Heart right ventricle (tissue), 16 donors: ENCODE results near the gene LTBP2. TPM values are rescaled to one million over a fixed set of nuclear protein-coding genes. Genes with fewer than 3 reads are reported as not detected.

Experiments used
- ATAC-seq, 8 donors: fragments of 200-7000 bp; cut with Tn5 transposase; one replicate each; pipeline ENCODE4 v1.9.1; 2020; ENCODE audit warnings: mild to moderate bottlenecking in 8 of 8, moderate library complexity in 8 of 8, moderate number of reproducible peaks in 1 of 8
- DNase-seq, 2 donors: peaks; one replicate each; pipeline ENCODE4 v3.0.0-alpha.2; 2020
- H3K27ac ChIP-seq, 10 donors: fragments of 200-600 bp; sonication (generic) in 2 of 10; one replicate each; pipeline versions ENCODE4 v1.5.0 to v1.8.0; 2020 to 2022; ENCODE audit warnings: mild to moderate bottlenecking in 3 of 10
- H3K27me3 ChIP-seq, 7 donors: fragments of 200-600 bp; one replicate each; pipeline ENCODE4 v1.8.0; 2021 to 2022; ENCODE audit warnings: mild to moderate bottlenecking in 2 of 7
- H3K36me3 ChIP-seq, 9 donors: fragments of 200-600 bp; sonication (generic) in 1 of 9; one replicate each; pipeline versions ENCODE4 v1.5.0 to v1.8.0; 2020 to 2022; ENCODE audit warnings: mild to moderate bottlenecking in 2 of 9
- H3K4me1 ChIP-seq, 9 donors: fragments of 200-600 bp; sonication (generic) in 1 of 9; one replicate each; pipeline versions ENCODE4 v1.5.0 to v1.8.0; 2020 to 2022; ENCODE audit warnings: mild to moderate bottlenecking in 4 of 9
- H3K4me3 ChIP-seq, 10 donors: fragments of 200-600 bp; sonication (generic) in 2 of 10; one replicate each; pipeline versions ENCODE4 v1.5.0 to v1.8.0; 2020 to 2022; ENCODE audit warnings: mild to moderate bottlenecking in 7 of 10, moderate library complexity in 2 of 10
- H3K9me3 ChIP-seq, 11 donors: fragments of 200-600 bp in 10 of 11; sonication (generic) in 2 of 11; one replicate each; pipeline versions ENCODE4 v1.5.0 to v1.8.0; 2013 to 2022; ENCODE audit warnings: mild to moderate bottlenecking in 2 of 11, control low read depth in 1 of 11, moderate library complexity in 1 of 11
- CTCF ChIP-seq, 9 donors: fragments of 200-600 bp; sonication (generic) in 2 of 9; IDR thresholded peaks; one replicate each; pipeline versions ENCODE4 v1.5.0 to v1.8.0; 2021 to 2022; ENCODE audit warnings: antibody characterized with exemption in 9 of 9, mild to moderate bottlenecking in 5 of 9, moderate library complexity in 1 of 9
- WGBS, 2 donors: extraction: QIAGEN DNeasy Blood & Tissue Kit; methylation state at CpG; one replicate each; pipeline ENCODE4 v1.1.7; 2013; ENCODE audit warnings: inconsistent platforms in 1 of 2; 5-methylcytosine and 5-hydroxymethylcytosine counted together
- intact Hi-C, 10 donors: fragments of 100-400 bp; cut with DNase I; formaldehyde crosslinking; loops; one replicate each; pipeline versions ENCODE4 v1.11.1 to v1.14.2; 2022
- polyA plus RNA-seq, 2 donors: library from polyadenylated mRNA; stranded (reverse); fragments of 200-250 nt; gene quantifications; one replicate each; pipeline ENCODE4 v1.2.3, GENCODE V29; 2013
- total RNA-seq, 10 donors: library from RNA; stranded (reverse); fragmentation: NEBNext Ultra II Directional in 3 of 10; extraction: Animal tissue kit (Norgen Biotek cat#: 25700) in 3 of 10; gene quantifications; one replicate each; pipeline versions ENCODE4 v1.2.1 to v1.2.4, GENCODE V29; 2021 to 2023
- donor health status: Arrhythmogenic right ventricular cardiomyopathy.
- donor health status: ischemic (EF 13 %, LVEDD 7.1; RV severe dilation, severe dysfunction).
- donor health status: healthy with polysubstance abuse.
- donor health status: DM: no; HTN: yes; CAD: no.
- donor health status: DM: no; HTN: no; CAD: no.
- donor health status: ischemic (EF 25% LVEDD 6.9; RV normal size, moderate dysfunction).
- donor health status: ischemic (EF 25% LVEDD 5.7; RV mildly dilated, moderate dysfunction).
- donor health status: healthy.
- donor health status: DM: yes; HTN: yes; CAD: no.
- donor health status: Ischemic cardiomyopathy.
- donor health status: ischemic (EF 35%, LVEDD 5.7; RV mildly dilated, moderate dysfunction).
- donor health status: nonischemic (EF 11% LVEDD 7.7; RV severe dilation, severe dysfunction).
- donor health status: DM: yes; HTN: yes; CAD: no.
- donor health status: PGD.
- donor health status: ischemic (EF 29% LVEDD 5.4; RV normal size, mild dysfunction).
- donor health status: nonischemic (EF 23%, LVEDD 6.1; RV moderate dilation, normal function).

The LTBP2 gene
- total and polyA plus RNA-seq, 12 donors, result 3.5 to 50.3 (median 17.3) TPM

- intact Hi-C loops, result loop anchor here in 9 of 10 donors (2.0 to 5.0 kb wide), 3 partner anchors 116 to 118 kb away; no protein-coding TSS in a partner anchor
- TF ChIP-seq CTCF (IDR thresholded peaks at IDR 0.05), result peak; percentile 31 to 73 (median 65)
- Histone ChIP-seq H3K4me1 (peaks cover 0 to 20% (median 7%) of the 10 kb centered on the region in 9 donors), H3K27ac (no peak overlapping the region), H3K4me3 (no peak overlapping the region), H3K9me3 (no peaks in the 10 kb centered on the region), H3K36me3 (peaks cover 0 to 95% (median 37%) of the 10 kb centered on the region in 9 donors), H3K27me3 (no peaks in the 10 kb centered on the region)
- ATAC-seq (no peak), DNase-seq (no peak)
- 98 to 100% methylated on average over 2 of the region's 2 CpGs for WGBS, 2 donors
Measured at GRCh38 chr14:74478996-74479635, 132.9 kb downstream of the LTBP2 start.

- Histone ChIP-seq H3K27me3 (no peaks in the 10 kb centered on the region), H3K27ac (peak overlapping the region in 2 of 10 donors; percentile 14 to 30), H3K4me1 (peaks cover 0 to 20% (median 7%) of the 10 kb centered on the region in 9 donors), H3K9me3 (no peaks in the 10 kb centered on the region), H3K4me3 (no peak overlapping the region), H3K36me3 (peaks cover 0 to 89% (median 26%) of the 10 kb centered on the region in 9 donors)
- TF ChIP-seq CTCF (IDR thresholded peaks at IDR 0.05), result no peak
- ATAC-seq (peak in 3 of 8 donors; percentile 8 to 22 (median 22)), DNase-seq (no peak)
- intact Hi-C loops, result loop anchor here in 5 of 10 donors (1.0 to 5.0 kb wide), 2 partner anchors 114 kb away; no protein-coding TSS in a partner anchor
- WGBS, 2 donors, result 90 to 93% methylated on average over 3 of the region's 3 CpGs
Measured at GRCh38 chr14:74476607-74477006, 135.4 kb downstream of the LTBP2 start.

GRCh38 chr14:74476107-74476506, 135.9 kb downstream of the LTBP2 start:
- 59 to 62% methylated on average over 4 of the region's 4 CpGs for WGBS, 2 donors
- no peak for TF ChIP-seq CTCF (IDR thresholded peaks at IDR 0.05)
- Histone ChIP-seq H3K9me3 (no peaks in the 10 kb centered on the region), H3K27me3 (no peaks in the 10 kb centered on the region), H3K4me1 (peaks cover 0 to 20% (median 7%) of the 10 kb centered on the region in 9 donors), H3K36me3 (peaks cover 0 to 87% (median 20%) of the 10 kb centered on the region in 9 donors), H3K27ac (peak overlapping the region in 4 of 10 donors; percentile 14 to 42 (median 32)), H3K4me3 (no peak overlapping the region)
- ATAC-seq (peak in 7 of 8 donors; percentile 62 to 90 (median 82)), DNase-seq (peak in 1 of 2 donors; percentile 15)
- intact Hi-C loops, result loop anchor here in 5 of 10 donors (1.0 to 5.0 kb wide), 2 partner anchors 114 kb away; no protein-coding TSS in a partner anchor

- no peak for TF ChIP-seq CTCF (IDR thresholded peaks at IDR 0.05)
- H3K4me3 ChIP-seq, result no peak overlapping the region
- ATAC-seq (peak in 2 of 8 donors; percentile 42 to 65), DNase-seq (no peak)
- H3K27me3 ChIP-seq, result no peaks in the 10 kb centered on the region
- peaks cover 0 to 86% (median 17%) of the 10 kb centered on the region in 9 donors for H3K36me3 ChIP-seq
- intact Hi-C loops, result loop anchor here in 5 of 10 donors (1.0 to 5.0 kb wide), 2 partner anchors 113 kb away; no protein-coding TSS in a partner anchor
- no peaks in the 10 kb centered on the region for H3K9me3 ChIP-seq
- 58% methylated on average over 3 of the region's 3 CpGs for WGBS, 2 donors
- peaks cover 0 to 20% (median 7%) of the 10 kb centered on the region in 9 donors for H3K4me1 ChIP-seq
- H3K27ac ChIP-seq, result peak overlapping the region in 2 of 10 donors; percentile 35 to 42
Measured at GRCh38 chr14:74475678-74476077, 136.4 kb downstream of the LTBP2 start.
